DMS53 (cell line): ENCODE results near the gene TXNDC17.
A peak's percentile ranks its signal among the peaks of the same experiment; 100 is the strongest.
"Not testable (repeated sequence)": the region's sequence is repeated elsewhere in the genome, so short reads cannot be mapped to it uniquely, and the experiment has no call there.

Experiments used
- DNase-seq: peaks from one replicate; lab custom pipeline; 2025; lab: John Stamatoyannopoulos, UW

The TXNDC17 gene

GRCh38 chr17:6661464-6661848, 20.6 kb downstream of the TXNDC17 start:
- DNase-seq: no peak

- not testable (repeated sequence) for DNase-seq
Measured at GRCh38 chr17:6663200-6663599, 22.3 kb downstream of the TXNDC17 start.

GRCh38 chr17:6666077-6666521, 25.2 kb downstream of the TXNDC17 start:
- peak; percentile 90 for DNase-seq

- peak; percentile 16 for DNase-seq
Measured at GRCh38 chr17:6666557-6666956, 25.7 kb downstream of the TXNDC17 start.

- DNase-seq: no peak
Measured at GRCh38 chr17:6667516-6667915, 26.7 kb downstream of the TXNDC17 start.

GRCh38 chr17:6668219-6668618, 27.4 kb downstream of the TXNDC17 start:
- no peak for DNase-seq

GRCh38 chr17:6668727-6669425, 28.0 kb downstream of the TXNDC17 start:
- no peak for DNase-seq

- DNase-seq: peak; percentile 28
Measured at GRCh38 chr17:6669479-6670212, 28.8 kb downstream of the TXNDC17 start.

- no peak for DNase-seq
Measured at GRCh38 chr17:6670571-6670970, 29.7 kb downstream of the TXNDC17 start.

- no peak for DNase-seq
Measured at GRCh38 chr17:6670999-6671398, 30.1 kb downstream of the TXNDC17 start.

- DNase-seq: no peak
Measured at GRCh38 chr17:6671431-6671830, 30.6 kb downstream of the TXNDC17 start.

- no peak for DNase-seq
Measured at GRCh38 chr17:6674586-6674985, 33.7 kb downstream of the TXNDC17 start.

- no peak for DNase-seq
Measured at GRCh38 chr17:6675201-6675825, 34.5 kb downstream of the TXNDC17 start.

- no peak for DNase-seq
Measured at GRCh38 chr17:6676802-6677157, 35.9 kb downstream of the TXNDC17 start.

- DNase-seq: no peak
Measured at GRCh38 chr17:6677158-6677831, 36.4 kb downstream of the TXNDC17 start.

GRCh38 chr17:6677946-6678345, 37.1 kb downstream of the TXNDC17 start:
- no peak for DNase-seq

- no peak for DNase-seq
Measured at GRCh38 chr17:6679241-6679640, 38.4 kb downstream of the TXNDC17 start.

- DNase-seq: no peak
Measured at GRCh38 chr17:6681176-6681575, 40.3 kb downstream of the TXNDC17 start.

GRCh38 chr17:6681671-6682070, 40.8 kb downstream of the TXNDC17 start:
- no peak for DNase-seq

- no peak for DNase-seq
Measured at GRCh38 chr17:6682339-6682738, 41.5 kb downstream of the TXNDC17 start.

GRCh38 chr17:6683081-6683684, 42.3 kb downstream of the TXNDC17 start:
- DNase-seq: peak; percentile 45
